HG03159 (cell line): ENCODE results near the gene OTUB1.

Experiments used
- ATAC-seq: cut with Tn5 transposase; IDR thresholded peaks from one replicate; pipeline ENCODE4 v1.9.1; 2021; ENCODE audit warnings: mild to moderate bottlenecking, moderate library complexity; ENCODE audit not compliant: unreplicated experiment

OTUB1 gene

DNA sequence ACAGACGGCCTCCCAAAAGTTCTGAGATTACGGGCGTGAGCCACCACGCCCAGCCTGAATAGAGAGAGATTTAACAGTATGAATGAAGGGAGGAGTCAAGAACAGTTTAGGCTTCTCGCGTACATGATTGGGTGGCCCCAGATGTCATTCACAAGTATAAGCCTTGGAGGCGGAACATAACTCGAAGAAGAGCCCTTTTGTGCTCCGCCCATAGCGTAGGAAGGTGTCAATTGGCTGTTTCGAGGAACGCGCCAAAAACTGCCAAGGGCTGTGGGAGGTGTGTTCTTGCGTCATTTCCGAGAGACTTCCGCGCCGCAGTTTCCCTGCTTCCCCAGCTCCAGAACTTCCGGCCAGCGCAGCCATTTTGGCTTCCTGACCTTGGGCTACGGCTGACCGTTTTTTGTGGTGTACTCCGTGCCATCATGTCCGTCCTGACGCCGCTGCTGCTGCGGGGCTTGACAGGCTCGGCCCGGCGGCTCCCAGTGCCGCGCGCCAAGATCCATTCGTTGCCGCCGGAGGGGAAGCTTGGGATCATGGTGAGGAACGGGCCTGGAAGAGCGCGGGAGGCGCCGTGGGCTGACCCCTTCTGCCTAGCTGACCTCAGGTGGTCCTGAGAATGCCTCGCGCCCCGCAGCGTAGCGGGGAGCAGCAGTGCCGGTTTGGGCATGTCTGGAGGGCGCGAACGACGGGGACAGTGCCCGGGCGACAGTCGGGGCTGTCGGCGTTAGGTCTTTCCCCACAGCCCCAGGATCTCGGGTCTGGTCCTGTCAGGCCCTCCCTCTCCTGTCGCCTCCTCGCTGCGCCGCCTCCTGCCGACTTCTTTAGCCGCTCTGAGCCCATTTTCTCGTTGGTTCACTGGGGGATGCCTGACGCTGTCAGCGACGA, 11.7 kb upstream of the OTUB1 start, which contains the start of gene COX8A:
Gene COX8A (plus strand): TSS at position 362 of the 885 bp plus-strand sequence. CDS start 61 bp downstream, at position 423.
- peak; percentile 96 for ATAC-seq

DNA sequence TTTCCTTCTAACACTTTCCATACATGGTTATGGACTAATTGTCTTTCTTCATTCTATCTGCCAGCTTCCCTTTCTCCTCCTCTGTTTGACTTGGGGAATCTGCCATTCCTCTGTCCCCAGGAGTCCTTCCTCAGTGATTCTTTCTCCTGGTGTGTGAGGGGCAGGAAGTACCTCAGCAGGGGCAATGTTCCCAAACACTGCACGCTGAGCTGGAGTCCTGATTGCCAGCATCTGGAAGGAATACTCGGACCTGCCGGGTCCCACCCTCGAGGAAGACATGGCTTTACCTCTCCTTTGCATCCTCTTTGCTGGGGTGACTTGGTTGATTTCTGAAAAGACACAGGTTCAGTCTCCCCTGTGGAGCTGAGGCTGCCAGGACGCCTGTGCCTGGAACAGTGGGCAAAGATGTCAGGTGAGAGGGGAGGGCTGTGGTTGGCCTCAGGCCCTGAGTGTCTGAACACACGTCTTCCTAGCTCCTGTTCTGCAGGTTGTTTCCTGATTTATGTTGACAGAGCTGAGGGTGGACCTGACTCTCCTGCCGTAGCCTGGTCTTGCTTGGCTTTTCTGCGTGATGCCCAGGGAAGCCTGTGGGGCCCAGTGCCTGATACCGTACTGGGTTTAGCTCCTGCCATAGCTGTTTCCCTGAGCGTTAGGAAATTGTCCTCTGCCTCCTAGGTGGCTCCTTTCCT, 7.5 kb upstream of the OTUB1 start:
- no peak for ATAC-seq

- no peak for ATAC-seq
Observed at GRCh38 chr11:63979426-63979825, 6.8 kb upstream of the OTUB1 start.

DNA sequence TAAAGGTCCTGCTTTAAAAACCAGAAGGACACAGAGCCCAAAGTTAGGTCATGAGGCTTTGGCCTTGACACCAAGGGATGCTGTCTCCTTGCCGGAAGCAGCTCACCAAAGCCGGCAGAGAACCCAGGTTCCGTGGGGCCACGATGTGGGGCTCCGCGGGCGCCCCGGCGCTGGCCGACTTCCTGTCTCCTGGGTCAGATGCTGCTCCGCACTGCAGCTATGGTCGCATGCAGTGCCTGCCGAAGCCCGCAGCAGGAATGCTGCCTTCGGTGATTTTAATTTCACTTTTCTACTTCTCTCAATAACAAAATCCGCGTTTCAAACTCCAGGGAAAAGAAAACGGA, 454 bp upstream of the OTUB1 start:
- ATAC-seq = no peak

GRCh38 chr11:63986932-63987513, 785 bp downstream of the OTUB1 start:
- no peak for ATAC-seq

GRCh38 chr11:63991558-63991957, 5.3 kb downstream of the OTUB1 start:
- no peak for ATAC-seq

- no peak for ATAC-seq
Observed at GRCh38 chr11:63993100-63993499, 6.9 kb downstream of the OTUB1 start.

- ATAC-seq = no peak
Observed at GRCh38 chr11:63993993-63994392, 7.8 kb downstream of the OTUB1 start.

DNA sequence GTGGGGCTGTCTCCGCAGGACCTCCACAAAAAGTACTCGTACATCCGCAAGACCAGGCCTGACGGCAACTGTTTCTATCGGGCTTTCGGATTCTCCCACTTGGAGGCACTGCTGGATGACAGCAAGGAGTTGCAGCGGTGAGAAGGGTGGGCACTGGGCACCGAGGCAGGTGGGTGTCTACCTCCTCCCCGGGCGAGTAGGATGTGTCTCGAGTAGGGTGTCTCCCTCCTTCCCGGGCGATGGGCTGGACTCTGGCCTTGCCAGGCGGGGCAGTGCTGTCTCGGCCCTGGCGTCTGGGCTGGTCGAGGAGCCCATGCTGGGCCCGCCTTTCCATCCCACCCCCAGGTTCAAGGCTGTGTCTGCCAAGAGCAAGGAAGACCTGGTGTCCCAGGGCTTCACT, 10.3 kb downstream of the OTUB1 start:
- no peak for ATAC-seq

DNA sequence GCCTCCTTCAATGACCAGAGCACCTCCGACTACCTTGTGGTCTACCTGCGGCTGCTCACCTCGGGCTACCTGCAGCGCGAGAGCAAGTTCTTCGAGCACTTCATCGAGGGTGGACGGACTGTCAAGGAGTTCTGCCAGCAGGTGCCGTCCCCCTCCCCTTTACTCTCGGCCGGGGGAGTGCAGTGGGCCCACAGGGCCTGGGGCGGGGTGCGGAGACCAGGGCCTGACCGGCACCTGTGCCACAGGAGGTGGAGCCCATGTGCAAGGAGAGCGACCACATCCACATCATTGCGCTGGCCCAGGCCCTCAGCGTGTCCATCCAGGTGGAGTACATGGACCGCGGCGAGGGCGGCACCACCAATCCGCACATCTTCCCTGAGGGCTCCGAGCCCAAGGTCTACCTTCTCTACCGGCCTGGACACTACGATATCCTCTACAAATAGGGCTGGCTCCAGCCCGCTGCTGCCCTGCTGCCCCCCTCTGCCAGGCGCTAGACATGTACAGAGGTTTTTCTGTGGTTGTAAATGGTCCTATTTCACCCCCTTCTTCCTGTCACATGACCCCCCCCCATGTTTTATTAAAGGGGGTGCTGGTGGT, 11.0 kb downstream of the OTUB1 start:
- ATAC-seq = no peak

GRCh38 chr11:63997801-63998337, 11.6 kb downstream of the OTUB1 start:
- no peak for ATAC-seq

GRCh38 chr11:63998558-63999348, 12.5 kb downstream of the OTUB1 start:
- ATAC-seq = no peak

- no peak for ATAC-seq
Observed at GRCh38 chr11:63999349-64000025, 13.2 kb downstream of the OTUB1 start.

GRCh38 chr11:64000026-64000739, 13.9 kb downstream of the OTUB1 start:
- no peak for ATAC-seq

DNA sequence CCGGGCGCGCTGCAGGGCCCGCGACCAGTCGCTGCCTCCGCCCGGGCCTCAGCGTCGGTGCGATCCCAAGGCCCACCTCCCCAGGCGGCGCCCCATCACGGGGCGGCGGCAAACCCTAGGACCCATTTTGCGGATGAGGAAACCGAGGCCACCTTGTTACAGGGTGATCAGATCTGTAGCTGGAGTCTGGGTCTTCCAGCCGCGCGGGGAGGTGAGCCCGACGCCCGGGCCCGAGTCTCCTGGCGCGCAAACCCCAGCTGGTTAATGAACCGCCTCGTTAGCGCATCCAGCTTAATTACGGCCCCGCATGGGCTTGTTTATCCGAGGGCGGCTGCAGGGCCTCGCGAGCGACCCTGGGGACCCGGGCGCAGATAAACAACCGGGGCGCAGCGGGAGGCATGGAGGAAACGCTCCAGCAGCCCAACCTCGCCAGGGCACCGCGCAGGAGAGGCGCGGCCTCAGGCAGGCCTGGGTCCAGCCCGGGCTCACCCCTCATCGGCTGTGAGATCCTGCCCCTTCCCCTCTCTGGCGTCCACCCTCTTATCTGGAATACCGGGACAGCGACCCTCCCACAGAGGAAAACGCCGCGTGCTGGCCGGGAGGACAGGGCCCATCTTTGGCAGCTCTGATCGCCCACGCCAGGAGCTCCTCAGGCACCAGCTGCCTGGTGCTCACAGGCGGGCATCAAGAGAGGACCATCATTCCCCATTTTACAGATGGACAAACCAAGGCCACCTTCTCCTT, 14.7 kb downstream of the OTUB1 start:
- no peak for ATAC-seq

GRCh38 chr11:64001484-64002420, 15.5 kb downstream of the OTUB1 start:
- no peak for ATAC-seq

- no peak for ATAC-seq
Observed at GRCh38 chr11:64003807-64004589, 17.8 kb downstream of the OTUB1 start.
